Caco-2 (cell line): Measurements from ENCODE around the gene PPP4R3A. TPM values are rescaled to one million over a fixed set of nuclear protein-coding genes. Genes with fewer than 3 reads are reported as not detected.
"Not testable (repeated sequence)": the region's sequence is repeated elsewhere in the genome, so short reads cannot be mapped to it uniquely, and the experiment has no call there.

Experiments used
- BruUV-seq: library from RNA; stranded (reverse); fragments of 400-500 nt; replicated peaks from 2 replicates; lab custom pipeline; 2021; lab: Mats Ljungman, UMichigan
- CTCF ChIA-PET: fragments of 300-600 bp; sonication (Branson Sonifier 250); formaldehyde crosslinking; loops from one replicate; lab custom pipeline; 2022; ENCODE audit warnings: antibody characterized with exemption; lab: Charles Lee
- POLR2A ChIA-PET: fragments of 300-600 bp; sonication (Branson Sonifier 250); formaldehyde crosslinking; loops from one replicate; lab custom pipeline; 2022; ENCODE audit warnings: antibody characterized with exemption; lab: Charles Lee
- DNase-seq, 2 experiments: peaks; one replicate each; pipeline versions ENCODE4 v3.0.0 to v3.0.0-alpha.2; 2020 to 2022
- H3K27me3 ChIP-seq: replicated peaks from 2 replicates; pipeline ENCODE4 v1.6.0; 2011; ENCODE audit warnings: low read length; ENCODE audit not compliant: control insufficient read depth, insufficient read depth
- H3K36me3 ChIP-seq: 2 replicates; pipeline ENCODE4 v1.5.1; 2011; ENCODE audit warnings: low read length; ENCODE audit not compliant: control insufficient read depth, insufficient read depth
- H3K4me1 ChIP-seq: fragments of 250-450 bp; sonication (Bioruptor Pico); 2 replicates; pipeline ENCODE4 v1.5.1; 2020; ENCODE audit warnings: mild to moderate bottlenecking
- H3K4me3 ChIP-seq: 2 replicates; pipeline ENCODE4 v1.5.1; 2011; ENCODE audit warnings: low read depth, mild to moderate bottlenecking, control low read depth, low read length
- H3K9me3 ChIP-seq: fragments of 250-450 bp; sonication (Bioruptor Pico); 2 replicates; pipeline ENCODE4 v1.5.1; 2020; ENCODE audit warnings: mild to moderate bottlenecking, moderate library complexity
- H3K27ac Mint-ChIP-seq: one replicate; pipeline ENCODE4 v1.8.0; 2022; ENCODE audit warnings: mixed read lengths; ENCODE audit not compliant: unreplicated experiment
- H3K27me3 Mint-ChIP-seq: one replicate; pipeline ENCODE4 v1.8.0; 2022; ENCODE audit warnings: mixed read lengths; ENCODE audit not compliant: insufficient read depth, unreplicated experiment
- H3K36me3 Mint-ChIP-seq: one replicate; pipeline ENCODE4 v1.8.0; 2022; ENCODE audit warnings: mild to moderate bottlenecking, mixed read lengths; ENCODE audit not compliant: insufficient read depth, unreplicated experiment
- H3K4me1 Mint-ChIP-seq: one replicate; pipeline ENCODE4 v1.8.0; 2022; ENCODE audit warnings: low read depth, mixed read lengths; ENCODE audit not compliant: unreplicated experiment
- H3K4me3 Mint-ChIP-seq: one replicate; pipeline ENCODE4 v1.8.0; 2022; ENCODE audit warnings: mild to moderate bottlenecking, moderate library complexity, mixed read lengths; ENCODE audit not compliant: unreplicated experiment
- H3K9me3 Mint-ChIP-seq: one replicate; pipeline ENCODE4 v1.8.0; 2022; ENCODE audit warnings: mixed read lengths; ENCODE audit not compliant: unreplicated experiment
- intact Hi-C: fragments of 100-400 bp; cut with micrococcal nuclease; formaldehyde crosslinking; loops from one replicate; pipeline ENCODE4 v1.10.0; 2022; ENCODE audit not compliant: unreplicated experiment
- total RNA-seq: library from RNA; stranded (reverse); gene quantifications from 2 replicates; pipeline ENCODE4 v1.2.3, GENCODE V29; 2022
- TF ChIP-seq, protein P1 (sequence below), 2 experiments: fragments of 200-600 bp in 1 of 2; IDR thresholded peaks; 1 replicate in 1 of 2; 2 replicates in 1 of 2; pipeline versions ENCODE4 v1.5.1 to v1.8.0; 2011 to 2022; ENCODE audit warnings: antibody characterized with exemption in 1 of 2, control low read depth in 1 of 2, inconsistent platforms in 1 of 2, low read depth in 1 of 2, low read length in 1 of 2, mild to moderate bottlenecking in 1 of 2, moderate library complexity in 1 of 2; ENCODE audit not compliant: insufficient read depth in 1 of 2, severe bottlenecking in 1 of 2, unreplicated experiment in 1 of 2

Gene PPP4R3A
- total RNA-seq, 1 experiment from 2014 or later = 98.9 TPM

DNA sequence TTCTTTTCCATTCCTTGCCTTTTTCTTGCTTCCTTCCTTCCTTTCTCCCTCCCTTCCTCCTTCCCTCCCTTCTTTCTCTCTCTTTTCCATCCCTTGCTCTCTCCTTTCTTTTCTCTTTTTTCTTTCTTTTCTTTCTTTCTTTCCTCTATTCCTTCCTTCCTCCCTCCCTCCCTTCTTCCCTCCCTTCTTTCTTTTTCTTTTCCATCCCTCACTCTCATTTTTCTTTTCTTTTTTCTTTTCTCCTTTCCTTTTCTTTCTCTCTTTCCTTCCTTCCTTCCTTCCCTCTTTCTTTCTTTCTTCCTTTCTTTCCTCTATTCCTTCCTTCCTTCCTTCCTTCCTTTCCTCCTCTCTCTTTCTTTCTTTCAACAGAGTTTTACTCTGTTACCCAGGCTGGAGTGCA, 35.1 kb upstream of the PPP4R3A start:
- intact Hi-C loops = no loop called here
- no peaks in the 10 kb centered on the region for H3K4me1 ChIP-seq
- TF ChIP-seq, protein P1, sequence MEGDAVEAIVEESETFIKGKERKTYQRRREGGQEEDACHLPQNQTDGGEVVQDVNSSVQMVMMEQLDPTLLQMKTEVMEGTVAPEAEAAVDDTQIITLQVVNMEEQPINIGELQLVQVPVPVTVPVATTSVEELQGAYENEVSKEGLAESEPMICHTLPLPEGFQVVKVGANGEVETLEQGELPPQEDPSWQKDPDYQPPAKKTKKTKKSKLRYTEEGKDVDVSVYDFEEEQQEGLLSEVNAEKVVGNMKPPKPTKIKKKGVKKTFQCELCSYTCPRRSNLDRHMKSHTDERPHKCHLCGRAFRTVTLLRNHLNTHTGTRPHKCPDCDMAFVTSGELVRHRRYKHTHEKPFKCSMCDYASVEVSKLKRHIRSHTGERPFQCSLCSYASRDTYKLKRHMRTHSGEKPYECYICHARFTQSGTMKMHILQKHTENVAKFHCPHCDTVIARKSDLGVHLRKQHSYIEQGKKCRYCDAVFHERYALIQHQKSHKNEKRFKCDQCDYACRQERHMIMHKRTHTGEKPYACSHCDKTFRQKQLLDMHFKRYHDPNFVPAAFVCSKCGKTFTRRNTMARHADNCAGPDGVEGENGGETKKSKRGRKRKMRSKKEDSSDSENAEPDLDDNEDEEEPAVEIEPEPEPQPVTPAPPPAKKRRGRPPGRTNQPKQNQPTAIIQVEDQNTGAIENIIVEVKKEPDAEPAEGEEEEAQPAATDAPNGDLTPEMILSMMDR (IDR thresholded peaks at IDR 0.05; ENCODE audit: insufficient read depth in 1 of 2, low read depth in 1 of 2, low read length in 1 of 2, severe bottlenecking in 1 of 2, unreplicated experiment in 1 of 2) = no peak
- no peaks in the 10 kb centered on the region for H3K27me3 Mint-ChIP-seq
- H3K36me3 Mint-ChIP-seq = no peaks in the 10 kb centered on the region
- peaks cover 8% of the 10 kb centered on the region; the same call in 1 of the 2 replicates for H3K9me3 ChIP-seq
- no peak overlapping the region for H3K27ac Mint-ChIP-seq
- no peaks in the 10 kb centered on the region for H3K4me1 Mint-ChIP-seq
- no peaks in the 10 kb centered on the region for H3K36me3 ChIP-seq
- no peaks in the 10 kb centered on the region for H3K27me3 ChIP-seq
- H3K9me3 Mint-ChIP-seq = peaks cover 19% of the 10 kb centered on the region
- H3K4me3 Mint-ChIP-seq = no peak overlapping the region
- H3K4me3 ChIP-seq = no peak overlapping the region
- no TSS peak for BruUV-seq
- CTCF ChIA-PET = no interaction called here
- POLR2A ChIA-PET = no interaction called here
- DNase-seq = no peak

DNA sequence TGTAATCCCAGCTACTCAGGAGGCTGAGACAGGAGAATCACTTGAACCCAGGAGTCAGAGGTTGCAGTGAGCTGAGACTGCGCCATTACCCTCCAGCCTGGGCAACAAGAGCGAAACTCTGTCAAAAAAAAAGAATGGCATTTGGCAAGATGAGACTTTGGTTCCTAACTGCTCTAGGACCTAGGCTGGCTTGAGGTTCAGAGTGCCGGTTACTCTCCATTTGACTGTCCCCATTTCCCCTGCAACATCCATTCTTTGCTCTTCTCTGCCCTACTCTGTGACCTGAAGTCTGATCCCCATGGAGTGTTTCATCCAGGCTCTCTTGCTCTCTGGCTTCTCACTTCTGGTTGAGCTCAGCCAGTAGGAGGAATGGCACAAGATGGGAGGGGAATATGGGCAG, 26.2 kb upstream of the PPP4R3A start:
- POLR2A ChIA-PET = no interaction called here
- Mint-ChIP-seq H3K27ac (no peak overlapping the region), H3K36me3 (no peaks in the 10 kb centered on the region), H3K4me3 (no peak overlapping the region), H3K9me3 (peaks cover 35% of the 10 kb centered on the region), H3K4me1 (no peaks in the 10 kb centered on the region), H3K27me3 (no peaks in the 10 kb centered on the region)
- H3K36me3 ChIP-seq = no peaks in the 10 kb centered on the region
- 0 out of 2 replicates have a peak, but pooled peaks cover 6% of the 10 kb centered on the region for H3K9me3 ChIP-seq
- intact Hi-C loops = no loop called here
- no peaks in the 10 kb centered on the region for H3K27me3 ChIP-seq
- CTCF ChIA-PET = no interaction called here
- H3K4me1 ChIP-seq = peaks cover 9% of the 10 kb centered on the region
- DNase-seq = no peak
- no peak overlapping the region for H3K4me3 ChIP-seq
- no TSS peak for BruUV-seq
- TF ChIP-seq, protein P1 (IDR thresholded peaks at IDR 0.05; ENCODE audit: insufficient read depth in 1 of 2, low read depth in 1 of 2, low read length in 1 of 2, severe bottlenecking in 1 of 2, unreplicated experiment in 1 of 2) = no peak

DNA sequence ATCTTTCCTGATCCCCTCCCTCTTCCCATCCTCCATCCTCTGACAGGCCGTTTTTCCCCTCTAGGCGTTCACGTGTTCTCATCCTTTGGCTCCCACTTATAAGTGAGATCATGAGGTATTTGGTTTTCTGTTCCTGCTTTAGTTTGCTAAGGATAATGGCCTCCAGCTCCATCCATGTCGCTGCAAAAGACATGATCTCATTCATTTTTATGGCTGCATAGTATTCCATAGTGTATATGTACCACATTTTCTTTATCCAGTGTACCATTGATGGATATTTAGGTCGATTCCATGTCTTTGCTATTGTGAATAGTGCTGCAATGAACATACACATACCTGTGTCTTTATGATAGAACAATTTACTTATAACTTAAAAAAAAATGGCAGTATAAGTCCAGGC, 23.9 kb upstream of the PPP4R3A start:
- H3K36me3 Mint-ChIP-seq, H3K27me3 Mint-ChIP-seq, H3K27me3 ChIP-seq, H3K4me3 ChIP-seq, CTCF ChIA-PET, H3K4me3 Mint-ChIP-seq, H3K27ac Mint-ChIP-seq, H3K4me1 Mint-ChIP-seq, DNase-seq, H3K36me3 ChIP-seq, intact Hi-C loops, H3K9me3 ChIP-seq, POLR2A ChIA-PET, H3K4me1 ChIP-seq, BruUV-seq: not testable (repeated sequence)
- H3K9me3 Mint-ChIP-seq = peaks cover 17% of the 10 kb centered on the region

DNA sequence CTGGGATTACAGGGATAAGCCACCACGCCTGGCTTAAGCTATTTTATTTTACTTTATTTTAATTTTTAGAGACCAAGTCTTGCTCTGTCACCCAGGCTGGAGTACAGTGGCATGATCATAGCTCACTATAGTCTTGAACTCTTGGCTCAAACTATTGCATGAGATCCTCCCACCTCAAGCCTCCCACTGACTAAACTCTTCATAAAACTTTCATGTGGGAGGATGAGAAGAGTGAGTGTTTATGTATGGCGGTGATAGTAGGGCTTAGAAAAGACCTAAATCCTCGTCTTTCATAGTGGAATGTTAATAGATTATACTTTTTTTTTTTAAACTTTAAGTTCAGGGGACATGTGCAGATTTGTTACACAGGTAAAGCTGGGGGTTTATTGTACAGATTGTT, 23.5 kb upstream of the PPP4R3A start:
- no peaks in the 10 kb centered on the region for H3K36me3 Mint-ChIP-seq
- Histone ChIP-seq H3K4me3 (no peak overlapping the region), H3K36me3 (no peaks in the 10 kb centered on the region), H3K9me3 (0 out of 2 replicates have a peak, but pooled peaks cover 3% of the 10 kb centered on the region), H3K4me1 (peaks cover 9% of the 10 kb centered on the region), H3K27me3 (no peaks in the 10 kb centered on the region)
- no peak overlapping the region for H3K4me3 Mint-ChIP-seq
- peaks cover 13% of the 10 kb centered on the region for H3K9me3 Mint-ChIP-seq
- TF ChIP-seq, protein P1 (IDR thresholded peaks at IDR 0.05; ENCODE audit: insufficient read depth in 1 of 2, low read depth in 1 of 2, low read length in 1 of 2, severe bottlenecking in 1 of 2, unreplicated experiment in 1 of 2) = no peak
- no peak overlapping the region for H3K27ac Mint-ChIP-seq
- no TSS peak for BruUV-seq
- no peaks in the 10 kb centered on the region for H3K4me1 Mint-ChIP-seq
- CTCF ChIA-PET = no interaction called here
- no peaks in the 10 kb centered on the region for H3K27me3 Mint-ChIP-seq
- no peak for DNase-seq
- intact Hi-C loops = no loop called here
- POLR2A ChIA-PET = no interaction called here
